DMS53 treated with DMSO at 0.1 percent for 48 hours (cell line): ENCODE data around the gene THRSP.
"Not testable (repeated sequence)": the region's sequence is repeated elsewhere in the genome, so short reads cannot be mapped to it uniquely, and the experiment has no call there.

ENCODE experiments used
- DNase-seq: peaks from one replicate; lab custom pipeline; 2025; ENCODE audit not compliant: unreplicated experiment; lab: John Stamatoyannopoulos, UW

The THRSP gene

GRCh38 chr11:78086521-78087074 lies 22.9 kb downstream of the THRSP start:
- not testable (repeated sequence) for DNase-seq

DNA sequence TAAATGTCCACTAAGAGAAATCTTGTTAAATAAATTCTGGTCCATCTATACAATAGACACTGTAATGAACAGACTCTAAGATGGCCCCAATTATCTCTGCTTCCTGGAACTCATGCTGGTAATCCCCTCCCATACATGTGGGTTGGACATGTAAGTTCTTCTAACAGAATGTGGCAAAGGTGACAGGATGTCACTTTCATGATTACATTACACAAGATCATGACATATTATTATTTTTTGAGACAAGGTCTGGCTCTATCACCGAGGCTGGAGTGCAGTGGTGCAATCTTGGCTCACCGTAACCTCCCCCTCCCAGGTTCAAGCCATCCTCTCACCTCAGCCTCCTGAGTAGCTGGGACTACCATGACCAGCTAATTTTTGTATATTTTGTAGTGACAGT lies 30.6 kb downstream of the THRSP start:
- DNase-seq: no peak

DNA sequence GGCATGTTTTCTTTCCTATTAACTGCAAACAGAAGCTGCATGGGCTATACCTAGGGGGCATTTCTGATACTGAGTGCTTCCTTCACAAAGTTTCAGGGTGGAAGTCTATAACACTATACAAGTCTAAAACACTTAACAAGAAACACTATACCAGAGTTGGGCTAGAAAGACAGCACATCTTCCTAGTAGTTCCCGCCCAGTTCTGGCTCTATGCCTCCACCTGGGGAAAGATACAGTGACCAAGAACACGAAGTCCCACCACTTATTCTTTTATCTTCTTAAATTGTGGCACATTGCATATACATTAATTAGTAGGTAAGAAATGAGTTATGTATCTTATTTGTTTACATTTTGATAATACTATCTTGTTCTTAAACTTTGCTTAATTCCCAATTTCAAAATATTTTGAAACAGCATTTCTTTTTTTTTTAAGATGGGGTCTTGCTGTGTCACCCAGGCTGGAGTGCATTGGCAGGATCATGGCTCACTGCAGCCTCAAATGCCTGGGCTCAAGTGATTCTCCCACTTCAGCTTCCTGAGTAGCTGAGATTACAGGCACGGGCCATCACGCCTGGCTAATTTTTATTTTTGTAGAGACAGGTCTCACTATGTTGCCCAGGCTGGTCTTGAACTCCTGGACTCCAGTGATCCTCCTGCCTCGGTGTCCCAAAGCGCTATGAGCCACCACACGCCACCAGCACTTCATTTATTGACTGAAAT lies 34.2 kb downstream of the THRSP start:
- no peak for DNase-seq

DNA sequence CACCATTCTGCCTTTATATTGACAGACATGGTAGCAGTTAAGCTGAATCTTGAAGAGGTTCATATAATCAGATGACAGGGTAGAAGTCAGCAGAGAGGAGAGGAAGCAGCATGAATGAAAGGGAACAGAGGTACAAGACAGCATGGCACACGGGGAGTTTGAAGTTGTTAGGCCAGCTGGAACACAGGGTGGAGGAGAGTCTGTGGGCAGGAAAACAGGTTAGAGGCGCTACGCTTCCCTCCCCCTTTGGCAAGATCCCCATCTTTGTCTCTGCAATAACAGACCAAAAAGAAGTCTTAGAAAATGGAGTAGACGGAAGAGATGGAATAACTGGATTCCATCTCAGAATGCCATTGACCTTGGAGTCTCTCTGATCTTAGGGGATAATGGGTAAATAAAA lies 36.0 kb downstream of the THRSP start:
- DNase-seq: no peak

DNA sequence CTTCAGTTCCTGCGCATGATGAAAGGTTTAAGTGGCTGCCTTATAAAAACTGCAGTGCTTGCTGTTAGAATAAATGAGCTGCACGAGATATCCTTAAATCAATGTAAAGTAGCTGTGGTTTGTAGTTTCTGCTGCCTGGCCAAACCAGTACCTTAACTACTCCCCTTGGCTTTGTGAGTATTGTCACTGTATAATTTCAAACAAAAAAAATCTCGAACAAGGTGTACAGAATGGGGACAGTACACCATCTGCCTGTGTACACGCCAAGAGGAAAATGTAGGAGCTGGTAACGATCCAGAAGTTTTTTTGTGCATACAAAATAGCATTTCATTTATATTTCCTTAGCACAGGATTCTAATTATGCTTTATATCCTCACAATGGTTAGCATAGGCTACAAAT lies 36.6 kb downstream of the THRSP start:
- DNase-seq: no peak

- peak; percentile 97 for DNase-seq
These were observed 37.2 kb downstream of the THRSP start for GRCh38 chr11:78100676-78101472.

GRCh38 chr11:78109081-78110015 lies 45.7 kb downstream of the THRSP start:
- DNase-seq: no peak

- no peak for DNase-seq
These were observed 46.7 kb downstream of the THRSP start for GRCh38 chr11:78110351-78110750.

- no peak for DNase-seq
These were observed 47.2 kb downstream of the THRSP start for GRCh38 chr11:78110830-78111229.

GRCh38 chr11:78111298-78111697 lies 47.6 kb downstream of the THRSP start:
- DNase-seq: no peak

GRCh38 chr11:78112582-78113275 lies 49.1 kb downstream of the THRSP start:
- no peak for DNase-seq
